Endothelial cell of umbilical vein (primary cell): ENCODE data around the gene C15orf40. TPM values are rescaled to one million over a fixed set of nuclear protein-coding genes. Genes with fewer than 3 reads are reported as not detected.
"Not testable (repeated sequence)": the region's sequence is repeated elsewhere in the genome, so short reads cannot be mapped to it uniquely, and the experiment has no call there.

Experiments
- BruUV-seq: library from RNA; stranded (reverse); fragments of 400-500 nt; replicated peaks from 2 replicates; lab custom pipeline; 2021; lab: Mats Ljungman, UMichigan
- CTCF ChIA-PET: fragments of 300-600, 350-600 bp; sonication (Branson Sonifier 250); formaldehyde crosslinking; loops from one replicate; lab custom pipeline; 2021; ENCODE audit warnings: antibody characterized with exemption, inconsistent platforms; lab: Charles Lee
- POLR2A ChIA-PET: fragments of 300-600, 350-600 bp; sonication (Branson Sonifier 250); formaldehyde crosslinking; loops from one replicate; lab custom pipeline; 2021; ENCODE audit warnings: antibody characterized with exemption, inconsistent platforms; lab: Charles Lee
- DNase-seq: peaks from one replicate; pipeline ENCODE4 v3.0.0-alpha.2; 2011; ENCODE audit warnings: low read depth, low spot score
- FAIRE-seq: peaks from 2 replicates; lab custom pipeline; 2011; peaks lifted over from hg19 to GRCh38; lab: Jason Lieb, UNC
- H2AFZ ChIP-seq: 2 replicates; pipeline ENCODE4 v1.6.0; 2012; ENCODE audit warnings: low read depth, low read length, control low read depth, inconsistent platforms
- H3K27ac ChIP-seq: 2 replicates; pipeline ENCODE4 v1.5.1; 2011; ENCODE audit warnings: low read depth, mild to moderate bottlenecking, control low read depth, low read length, moderate library complexity; ENCODE audit not compliant: insufficient read depth
- H3K27me3 ChIP-seq, 2 experiments: 2 replicates each; pipeline versions ENCODE4 v1.6.0 to v1.6.1; 2011; ENCODE audit warnings: low read length in 2 of 2, mixed read lengths in 1 of 2; ENCODE audit not compliant: control insufficient read depth in 2 of 2, insufficient read depth in 2 of 2
- H3K36me3 ChIP-seq, 2 experiments: 2 replicates in 1 of 2; 3 replicates in 1 of 2; pipeline ENCODE4 v1.5.1; 2011; ENCODE audit warnings: low read length in 2 of 2, mild to moderate bottlenecking in 1 of 2, moderate library complexity in 1 of 2; ENCODE audit not compliant: control insufficient read depth in 2 of 2, insufficient read depth in 2 of 2; ENCODE audit errors: extremely low read depth in 1 of 2
- H3K4me1 ChIP-seq: 3 replicates; pipeline ENCODE4 v1.5.1; 2011; ENCODE audit warnings: mild to moderate bottlenecking, low read length; ENCODE audit not compliant: control insufficient read depth, insufficient read depth; ENCODE audit errors: extremely low read depth
- H3K4me2 ChIP-seq: 2 replicates; pipeline ENCODE4 v1.6.1; 2011; ENCODE audit warnings: low read length, control low read depth, mixed read lengths; ENCODE audit not compliant: insufficient read depth
- H3K4me3 ChIP-seq, 3 experiments: fragments of 200-600 bp in 1 of 3; sonication (generic), shearing (Covaris generic) in 1 of 3; replicated peaks in 1 of 3; 2 replicates each; pipeline ENCODE4 v1.5.1; 2011 to 2016; ENCODE audit warnings: control low read depth in 3 of 3, low read length in 3 of 3, mild to moderate bottlenecking in 2 of 3, inconsistent platforms in 1 of 3, low read depth in 1 of 3, moderate library complexity in 1 of 3; ENCODE audit not compliant: insufficient read depth in 1 of 3
- H3K79me2 ChIP-seq: 2 replicates; pipeline ENCODE4 v1.6.0; 2012; ENCODE audit warnings: low read length, inconsistent platforms; ENCODE audit not compliant: control insufficient read depth, insufficient read depth
- H3K9ac ChIP-seq: replicated peaks from 2 replicates; pipeline ENCODE3; 2011; ENCODE audit warnings: low read length, control low read depth; ENCODE audit not compliant: insufficient read depth; ENCODE audit errors: extremely low read depth
- H3K9me1 ChIP-seq: replicated peaks from 3 replicates; pipeline ENCODE4 v1.6.0; 2011; ENCODE audit warnings: mild to moderate bottlenecking, low read length; ENCODE audit not compliant: control insufficient read depth, insufficient read depth; ENCODE audit errors: extremely low read depth
- H3K9me3 ChIP-seq: replicated peaks from 2 replicates; pipeline ENCODE4 v1.5.1; 2012; ENCODE audit warnings: low read length, inconsistent platforms; ENCODE audit not compliant: control insufficient read depth, insufficient read depth
- H4K20me1 ChIP-seq: replicated peaks from 2 replicates; pipeline ENCODE3; 2011; ENCODE audit warnings: mild to moderate bottlenecking, low read length; ENCODE audit not compliant: control insufficient read depth, insufficient read depth; ENCODE audit errors: extremely low read depth
- CTCF ChIP-seq, 2 donors: IDR thresholded peaks; 1 replicate in 1 of 2; 2 replicates in 1 of 2; pipeline ENCODE4 v1.5.1; 2011; ENCODE audit warnings: low read length in 2 of 2, mild to moderate bottlenecking in 2 of 2, moderate library complexity in 2 of 2, control low read depth in 1 of 2, inconsistent platforms in 1 of 2, low read depth in 1 of 2; ENCODE audit not compliant: insufficient read depth in 1 of 2; ENCODE audit errors: extremely low read depth in 1 of 2
- EZH2 ChIP-seq: IDR thresholded peaks from 2 replicates; pipeline ENCODE4 v1.6.1; 2012; ENCODE audit warnings: borderline replicate concordance, low read depth, mild to moderate bottlenecking, moderate library complexity, low read length, inconsistent platforms; ENCODE audit not compliant: severe bottlenecking
- FOS ChIP-seq: IDR thresholded peaks from 2 replicates; pipeline ENCODE4 v1.6.1; 2011; ENCODE audit warnings: mild to moderate bottlenecking, low read length, moderate library complexity, borderline replicate concordance; ENCODE audit not compliant: insufficient read depth
- GATA2 ChIP-seq: IDR thresholded peaks from 2 replicates; pipeline ENCODE4 v1.7.0; 2011; ENCODE audit warnings: low read depth, mild to moderate bottlenecking, moderate library complexity, mixed read lengths, low read length; ENCODE audit not compliant: insufficient read length, insufficient read depth
- JUN ChIP-seq: IDR thresholded peaks from 2 replicates; pipeline ENCODE4 v1.6.1; 2011; ENCODE audit warnings: borderline replicate concordance, low read depth; ENCODE audit not compliant: insufficient read length, insufficient read depth
- MAX ChIP-seq: IDR thresholded peaks from 2 replicates; pipeline ENCODE4 v1.6.1; 2011; ENCODE audit not compliant: insufficient read depth, insufficient read length
- MYC ChIP-seq: IDR thresholded peaks from one replicate; pipeline ENCODE4 v1.6.1; 2011; ENCODE audit warnings: mild to moderate bottlenecking, low read depth, low read length
- POLR2A ChIP-seq: IDR thresholded peaks from 2 replicates; pipeline ENCODE4 v1.6.1; 2012; ENCODE audit warnings: low read depth, mild to moderate bottlenecking, control low read depth, low read length
- POLR2AphosphoS5 ChIP-seq: IDR thresholded peaks from 2 replicates; pipeline ENCODE4 v1.6.1; 2012; ENCODE audit warnings: low read depth, mild to moderate bottlenecking, control low read depth, low read length, moderate library complexity; ENCODE audit not compliant: insufficient read depth
- dilution Hi-C: fragments of 300-500 bp; cut with MboI; formaldehyde crosslinking; loops from one replicate; pipeline ENCODE4 v1.15.0; 2019; ENCODE audit warnings: low sequenced_read_pairs; ENCODE audit not compliant: extremely low pct_ligation_motif_present
- intact Hi-C: fragments of 100-400 bp; cut with micrococcal nuclease; formaldehyde crosslinking; loops from one replicate; pipeline ENCODE4 v1.10.0; 2022
- polyA plus RNA-seq, 4 experiments: library from polyadenylated mRNA; depleted of rRNA in 3 of 4; stranded (reverse) in 3 of 4; unstranded in 1 of 4; fragments of >200 nt; gene quantifications; 2 replicates each; pipeline versions ENCODE4 v1.2.1 to v1.2.3, GENCODE V29; 2011 to 2012; ENCODE audit warnings: missing spikeins in 1 of 4
- total RNA-seq: library from RNA; stranded (reverse); gene quantifications from 2 replicates; pipeline ENCODE4 v1.2.3, GENCODE V29; 2021

The C15orf40 gene
- total and polyA plus RNA-seq, 2 donors (not counting 3 experiments of a cell fraction or from before 2014, with no cell fraction given) = 15.4 to 27.9 TPM

GRCh38 chr15:83036253-83036652 lies 24.8 kb upstream of the C15orf40 start:
- H3K9me3 ChIP-seq = no peaks in the 10 kb centered on the region
- H3K4me1 ChIP-seq = no peaks in the 10 kb centered on the region
- peaks cover 84% of the 10 kb centered on the region for H3K79me2 ChIP-seq
- dilution Hi-C loops (no loop called here), intact Hi-C loops (no loop called here)
- H3K9me1 ChIP-seq = no peaks in the 10 kb centered on the region
- no peaks in the 10 kb centered on the region for H3K27me3 ChIP-seq
- FAIRE-seq = no peak
- H3K4me3 ChIP-seq = no peak overlapping the region
- H2AFZ ChIP-seq = no peak overlapping the region
- POLR2A ChIA-PET = no interaction called here
- peaks cover 2 to 3% of the 10 kb centered on the region in 2 experiments for H3K36me3 ChIP-seq
- peaks cover 5% of the 10 kb centered on the region for H4K20me1 ChIP-seq
- H3K27ac ChIP-seq = no peak overlapping the region
- DNase-seq = no peak
- TF ChIP-seq JUN (no peak), POLR2A (no peak), CTCF (IDR thresholded peaks at IDR 0.05; ENCODE audit: extremely low read depth in 1 of 2, insufficient read depth in 1 of 2, low read depth in 1 of 2, low read length in 2 of 2) (no peak), EZH2 (no peak), MAX (no peak), GATA2 (no peak), POLR2AphosphoS5 (no peak), FOS (no peak), MYC (no peak)
- BruUV-seq = no TSS peak
- no peak overlapping the region for H3K4me2 ChIP-seq
- CTCF ChIA-PET = no interaction called here
- no peak overlapping the region for H3K9ac ChIP-seq

GRCh38 chr15:83031234-83031633 lies 19.8 kb upstream of the C15orf40 start:
- DNase-seq, POLR2A ChIA-PET, H3K36me3 ChIP-seq, H2AFZ ChIP-seq, H3K9ac ChIP-seq, dilution Hi-C loops, BruUV-seq, H3K27ac ChIP-seq, H3K9me3 ChIP-seq, H3K9me1 ChIP-seq, intact Hi-C loops, H3K4me2 ChIP-seq, H3K27me3 ChIP-seq, H3K4me3 ChIP-seq, FAIRE-seq, H3K4me1 ChIP-seq, H4K20me1 ChIP-seq: not testable (repeated sequence)
- peaks cover 57% of the 10 kb centered on the region for H3K79me2 ChIP-seq
- CTCF ChIA-PET = interaction anchor here (0.7 kb wide), 1 partner anchor 20 kb away, joined by 3 read pairs; the partner anchor contains the start of gene C15orf40
